HAP-1 (cell line): ENCODE data around the gene SOX6.
A peak's percentile ranks its signal among the peaks of the same experiment; 100 is the strongest.

Source experiments
- DNase-seq, 2 experiments: peaks; one replicate each; pipeline ENCODE4 v3.0.0-alpha.2; 2016 to 2020; ENCODE audit warnings: low spot score in 2 of 2
- H3K27me3 ChIP-seq: fragments of 250-450 bp; sonication (Bioruptor Pico); 2 replicates; pipeline ENCODE4 v1.5.1; 2020; ENCODE audit warnings: low read depth, mild to moderate bottlenecking, moderate library complexity
- H3K36me3 ChIP-seq: fragments of 250-450 bp; sonication (Bioruptor Pico); replicated peaks from 2 replicates; pipeline ENCODE4 v1.5.1; 2020; ENCODE audit warnings: mild to moderate bottlenecking
- H3K4me1 ChIP-seq: fragments of 250-450 bp; sonication (Bioruptor Pico); 2 replicates; pipeline ENCODE4 v1.5.1; 2020; ENCODE audit warnings: mild to moderate bottlenecking
- H3K4me3 ChIP-seq: fragments of 250-450 bp; sonication (Bioruptor Pico); 2 replicates; pipeline ENCODE4 v1.5.1; 2020; ENCODE audit warnings: mild to moderate bottlenecking, moderate library complexity
- H3K9me3 ChIP-seq: fragments of 250-450 bp; sonication (Bioruptor Pico); 2 replicates; pipeline ENCODE4 v1.5.1; 2020; ENCODE audit warnings: mild to moderate bottlenecking, moderate library complexity
- in situ Hi-C: fragments of 300-500 bp; cut with MboI; formaldehyde crosslinking; loops from 3 replicates; pipeline ENCODE4 v1.14.3; 2020; ENCODE audit warnings: low sequenced_read_pairs, inconsistent platforms, mixed read lengths

SOX6 gene

GRCh38 chr11:16114978-16115871, 241.1 kb downstream of the SOX6 start:
- no peak overlapping the region for H3K4me3 ChIP-seq
- in situ Hi-C loops, result no loop called here
- DNase-seq, result no peak
- H3K9me3 ChIP-seq, result no peaks in the 10 kb centered on the region
- no peaks in the 10 kb centered on the region for H3K4me1 ChIP-seq
- no peaks in the 10 kb centered on the region for H3K27me3 ChIP-seq
- no peaks in the 10 kb centered on the region for H3K36me3 ChIP-seq

- no peaks in the 10 kb centered on the region for H3K36me3 ChIP-seq
- no peaks in the 10 kb centered on the region for H3K27me3 ChIP-seq
- no peaks in the 10 kb centered on the region for H3K4me1 ChIP-seq
- H3K4me3 ChIP-seq, result no peak overlapping the region
- H3K9me3 ChIP-seq, result no peaks in the 10 kb centered on the region
- no peak for DNase-seq
- in situ Hi-C loops, result no loop called here
Observed at GRCh38 chr11:16114431-16114830, 241.9 kb downstream of the SOX6 start.

- Histone ChIP-seq H3K27me3 (no peaks in the 10 kb centered on the region), H3K4me3 (no peak overlapping the region), H3K36me3 (no peaks in the 10 kb centered on the region), H3K9me3 (no peaks in the 10 kb centered on the region), H3K4me1 (no peaks in the 10 kb centered on the region)
- DNase-seq, result no peak
- in situ Hi-C loops, result no loop called here
Observed at GRCh38 chr11:16111690-16112089, 244.7 kb downstream of the SOX6 start.

- Histone ChIP-seq H3K36me3 (no peaks in the 10 kb centered on the region), H3K4me1 (no peaks in the 10 kb centered on the region), H3K9me3 (no peaks in the 10 kb centered on the region), H3K4me3 (no peak overlapping the region), H3K27me3 (no peaks in the 10 kb centered on the region)
- DNase-seq, result peak in 1 of 2 experiments; percentile 24
- in situ Hi-C loops, result no loop called here
Observed at GRCh38 chr11:16110886-16111285, 245.5 kb downstream of the SOX6 start.

GRCh38 chr11:16099343-16099900, 256.9 kb downstream of the SOX6 start:
- no peaks in the 10 kb centered on the region for H3K36me3 ChIP-seq
- no peaks in the 10 kb centered on the region for H3K9me3 ChIP-seq
- DNase-seq, result no peak
- in situ Hi-C loops, result no loop called here
- no peak overlapping the region for H3K4me3 ChIP-seq
- H3K27me3 ChIP-seq, result no peaks in the 10 kb centered on the region
- H3K4me1 ChIP-seq, result no peaks in the 10 kb centered on the region

GRCh38 chr11:16098526-16099205, 257.7 kb downstream of the SOX6 start:
- no peak for DNase-seq
- Histone ChIP-seq H3K4me1 (no peaks in the 10 kb centered on the region), H3K36me3 (no peaks in the 10 kb centered on the region), H3K27me3 (no peaks in the 10 kb centered on the region), H3K4me3 (no peak overlapping the region), H3K9me3 (no peaks in the 10 kb centered on the region)
- in situ Hi-C loops, result no loop called here

- no peaks in the 10 kb centered on the region for H3K9me3 ChIP-seq
- H3K27me3 ChIP-seq, result no peaks in the 10 kb centered on the region
- in situ Hi-C loops, result no loop called here
- H3K36me3 ChIP-seq, result no peaks in the 10 kb centered on the region
- no peaks in the 10 kb centered on the region for H3K4me1 ChIP-seq
- DNase-seq, result peak in 1 of 2 experiments; percentile 15
- no peak overlapping the region for H3K4me3 ChIP-seq
Observed at GRCh38 chr11:16097543-16097942, 258.8 kb downstream of the SOX6 start.

- Histone ChIP-seq H3K4me3 (no peak overlapping the region), H3K36me3 (no peaks in the 10 kb centered on the region), H3K4me1 (no peaks in the 10 kb centered on the region), H3K9me3 (no peaks in the 10 kb centered on the region), H3K27me3 (0 out of 2 replicates have a peak, but pooled peaks cover 3% of the 10 kb centered on the region)
- no peak for DNase-seq
- in situ Hi-C loops, result no loop called here
Observed at GRCh38 chr11:16096336-16096735, 260.0 kb downstream of the SOX6 start.

GRCh38 chr11:16095756-16096155, 260.6 kb downstream of the SOX6 start:
- H3K4me3 ChIP-seq, result no peak overlapping the region
- 0 out of 2 replicates have a peak, but pooled peaks cover 3% of the 10 kb centered on the region for H3K27me3 ChIP-seq
- in situ Hi-C loops, result no loop called here
- DNase-seq, result no peak
- no peaks in the 10 kb centered on the region for H3K9me3 ChIP-seq
- no peaks in the 10 kb centered on the region for H3K36me3 ChIP-seq
- H3K4me1 ChIP-seq, result no peaks in the 10 kb centered on the region

- H3K36me3 ChIP-seq, result no peaks in the 10 kb centered on the region
- H3K9me3 ChIP-seq, result no peaks in the 10 kb centered on the region
- H3K27me3 ChIP-seq, result 0 out of 2 replicates have a peak, but pooled peaks cover 3% of the 10 kb centered on the region
- H3K4me3 ChIP-seq, result no peak overlapping the region
- in situ Hi-C loops, result no loop called here
- H3K4me1 ChIP-seq, result no peaks in the 10 kb centered on the region
- no peak for DNase-seq
Observed at GRCh38 chr11:16093889-16094653, 262.3 kb downstream of the SOX6 start.

- no peaks in the 10 kb centered on the region for H3K9me3 ChIP-seq
- H3K36me3 ChIP-seq, result no peaks in the 10 kb centered on the region
- H3K4me3 ChIP-seq, result no peak overlapping the region
- 0 out of 2 replicates have a peak, but pooled peaks cover 3% of the 10 kb centered on the region for H3K27me3 ChIP-seq
- no peak for DNase-seq
- H3K4me1 ChIP-seq, result no peaks in the 10 kb centered on the region
- in situ Hi-C loops, result no loop called here
Observed at GRCh38 chr11:16091862-16092261, 264.5 kb downstream of the SOX6 start.

GRCh38 chr11:16089481-16089880, 266.9 kb downstream of the SOX6 start:
- DNase-seq, result no peak
- no peak overlapping the region for H3K4me3 ChIP-seq
- H3K4me1 ChIP-seq, result peaks cover 14% of the 10 kb centered on the region
- no peaks in the 10 kb centered on the region for H3K9me3 ChIP-seq
- H3K27me3 ChIP-seq, result 0 out of 2 replicates have a peak, but pooled peaks cover 3% of the 10 kb centered on the region
- no peaks in the 10 kb centered on the region for H3K36me3 ChIP-seq
- in situ Hi-C loops, result no loop called here

GRCh38 chr11:16088774-16089173, 267.6 kb downstream of the SOX6 start:
- Histone ChIP-seq H3K27me3 (0 out of 2 replicates have a peak, but pooled peaks cover 3% of the 10 kb centered on the region), H3K36me3 (no peaks in the 10 kb centered on the region), H3K4me3 (no peak overlapping the region), H3K9me3 (no peaks in the 10 kb centered on the region), H3K4me1 (peaks cover 14% of the 10 kb centered on the region)
- in situ Hi-C loops, result no loop called here
- no peak for DNase-seq
